Measurements from ENCODE around the gene SULT4A1. TPM values are rescaled to one million over a fixed set of nuclear protein-coding genes. Genes with fewer than 3 reads are reported as not detected.

SULT4A1 gene
- total and polyA plus RNA-seq, 2 experiments from 2014 or later, result 4.7 to 5.2 TPM

DNA sequence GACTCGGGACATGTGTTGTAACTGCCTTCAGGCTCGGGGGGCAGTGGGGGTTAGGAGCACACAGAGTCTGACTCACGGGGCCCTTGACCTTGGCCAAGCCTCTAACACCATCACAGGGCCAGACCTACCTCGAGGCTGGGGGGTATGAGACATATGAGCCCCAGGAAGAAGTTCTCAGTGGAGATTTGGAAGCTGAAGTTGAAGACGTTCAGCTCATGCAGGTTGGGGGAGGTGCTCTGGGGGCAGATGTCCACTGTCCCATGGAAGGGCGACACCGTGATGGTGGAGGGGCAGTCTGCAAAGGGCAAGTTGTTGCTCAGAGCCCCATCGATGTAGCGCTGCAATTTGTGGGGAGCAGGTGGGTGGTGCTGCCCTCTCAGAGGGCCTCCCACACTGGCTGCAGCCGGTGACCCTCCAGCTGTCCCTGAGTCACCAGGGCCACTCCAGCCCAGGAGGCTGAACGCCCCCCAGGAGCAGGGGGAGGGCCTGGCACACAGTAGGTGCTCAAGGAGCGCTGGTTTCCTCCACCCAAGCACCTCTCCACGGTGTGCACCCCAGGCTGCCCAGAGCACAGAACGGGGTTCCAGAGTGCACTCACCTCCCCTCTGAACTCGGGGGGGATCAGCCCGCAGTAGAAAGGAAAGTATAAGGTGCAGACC lies 27.0 kb upstream of the SULT4A1 start (continued):
- TF ChIP-seq NANOG (IDR thresholded peaks at IDR 0.05; ENCODE audit: borderline replicate concordance), result no peak
- TF ChIP-seq JUNB (IDR thresholded peaks at IDR 0.05; ENCODE audit: unreplicated experiment), result no peak
- TF ChIP-seq, protein P1, sequence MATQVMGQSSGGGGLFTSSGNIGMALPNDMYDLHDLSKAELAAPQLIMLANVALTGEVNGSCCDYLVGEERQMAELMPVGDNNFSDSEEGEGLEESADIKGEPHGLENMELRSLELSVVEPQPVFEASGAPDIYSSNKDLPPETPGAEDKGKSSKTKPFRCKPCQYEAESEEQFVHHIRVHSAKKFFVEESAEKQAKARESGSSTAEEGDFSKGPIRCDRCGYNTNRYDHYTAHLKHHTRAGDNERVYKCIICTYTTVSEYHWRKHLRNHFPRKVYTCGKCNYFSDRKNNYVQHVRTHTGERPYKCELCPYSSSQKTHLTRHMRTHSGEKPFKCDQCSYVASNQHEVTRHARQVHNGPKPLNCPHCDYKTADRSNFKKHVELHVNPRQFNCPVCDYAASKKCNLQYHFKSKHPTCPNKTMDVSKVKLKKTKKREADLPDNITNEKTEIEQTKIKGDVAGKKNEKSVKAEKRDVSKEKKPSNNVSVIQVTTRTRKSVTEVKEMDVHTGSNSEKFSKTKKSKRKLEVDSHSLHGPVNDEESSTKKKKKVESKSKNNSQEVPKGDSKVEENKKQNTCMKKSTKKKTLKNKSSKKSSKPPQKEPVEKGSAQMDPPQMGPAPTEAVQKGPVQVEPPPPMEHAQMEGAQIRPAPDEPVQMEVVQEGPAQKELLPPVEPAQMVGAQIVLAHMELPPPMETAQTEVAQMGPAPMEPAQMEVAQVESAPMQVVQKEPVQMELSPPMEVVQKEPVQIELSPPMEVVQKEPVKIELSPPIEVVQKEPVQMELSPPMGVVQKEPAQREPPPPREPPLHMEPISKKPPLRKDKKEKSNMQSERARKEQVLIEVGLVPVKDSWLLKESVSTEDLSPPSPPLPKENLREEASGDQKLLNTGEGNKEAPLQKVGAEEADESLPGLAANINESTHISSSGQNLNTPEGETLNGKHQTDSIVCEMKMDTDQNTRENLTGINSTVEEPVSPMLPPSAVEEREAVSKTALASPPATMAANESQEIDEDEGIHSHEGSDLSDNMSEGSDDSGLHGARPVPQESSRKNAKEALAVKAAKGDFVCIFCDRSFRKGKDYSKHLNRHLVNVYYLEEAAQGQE (IDR thresholded peaks at IDR 0.05; ENCODE audit: unreplicated experiment), result no peak
- TF ChIP-seq CREB1 (CRISPR knock-in tag; IDR thresholded peaks at IDR 0.05; ENCODE audit: low read depth), result no peak
- no peak for TF ChIP-seq EZH2 (IDR thresholded peaks at IDR 0.05; ENCODE audit: low read depth, unreplicated experiment)
- TF ChIP-seq ZNF331 (CRISPR knock-in tag; IDR thresholded peaks at IDR 0.05; ENCODE audit: low read depth), result no peak
- no peak for TF ChIP-seq POLR2AphosphoS5 (IDR thresholded peaks at IDR 0.05; ENCODE audit: low read depth)

DNA sequence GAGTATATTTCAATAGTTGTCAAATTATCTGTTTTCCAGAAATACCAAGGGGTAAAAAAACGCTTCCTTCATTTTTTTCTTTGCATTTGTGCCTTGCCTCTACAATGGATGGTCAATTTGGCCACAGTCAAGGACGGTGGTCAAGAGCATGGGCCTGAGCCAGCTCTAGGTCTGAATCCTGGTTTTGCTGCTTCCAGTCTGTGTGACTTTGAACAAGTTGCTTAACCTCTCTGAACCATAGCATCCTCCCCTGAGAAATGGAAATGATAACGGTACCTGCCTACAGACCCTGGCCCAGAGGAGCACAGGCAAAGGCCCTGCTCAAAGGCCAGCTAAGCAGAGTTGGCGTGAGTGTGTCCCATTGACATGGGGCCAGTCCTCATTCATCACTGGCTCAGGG lies 26.4 kb upstream of the SULT4A1 start:
- no peak for DNase-seq (ENCODE audit: low spot score)
- Histone ChIP-seq H3F3A (replicated peaks; ENCODE audit: low read depth) (no peaks in the 10 kb centered on the region; the same call in 1 of the 2 replicates), H3K36me3 (ENCODE audit: insufficient read depth) (no peaks in the 10 kb centered on the region; the same call in 1 of the 2 replicates), H3K4me3 (no peak overlapping the region), H3K27me3 (ENCODE audit: insufficient read depth) (peaks cover 6% of the 10 kb centered on the region), H3K4me2 (no peak overlapping the region), H3K4me1 (ENCODE audit: insufficient read depth) (no peaks in the 10 kb centered on the region), H2AFZ (no peak overlapping the region), H4K20me1 (replicated peaks; ENCODE audit: insufficient read depth) (peaks cover 3% of the 10 kb centered on the region; the same call in 1 of the 2 replicates), H3K27ac (ENCODE audit: low read depth) (no peak overlapping the region), H3K79me2 (replicated peaks; ENCODE audit: insufficient read depth) (no peaks in the 10 kb centered on the region), H3K9me2 (ENCODE audit: insufficient read depth) (no peaks in the 10 kb centered on the region)
- H3K9me3 Mint-ChIP-seq, result no peaks in the 10 kb centered on the region
- peaks cover 16% of the 10 kb centered on the region for H3K36me3 Mint-ChIP-seq (ENCODE audit: low read depth)
- no peak overlapping the region for H3K4me3 Mint-ChIP-seq
- ATAC-seq, result no peak
- H3K27me3 Mint-ChIP-seq (ENCODE audit: insufficient read depth, low read depth, poor library complexity), result peaks cover 13% of the 10 kb centered on the region
- H3K27ac Mint-ChIP-seq, result no peak overlapping the region
- H3K4me1 Mint-ChIP-seq, result peaks cover 6% of the 10 kb centered on the region; the same call in 1 of the 3 replicates
- TF ChIP-seq ZNF114 (CRISPR knock-in tag; IDR thresholded peaks at IDR 0.05), result no peak
- TF ChIP-seq, protein P2, sequence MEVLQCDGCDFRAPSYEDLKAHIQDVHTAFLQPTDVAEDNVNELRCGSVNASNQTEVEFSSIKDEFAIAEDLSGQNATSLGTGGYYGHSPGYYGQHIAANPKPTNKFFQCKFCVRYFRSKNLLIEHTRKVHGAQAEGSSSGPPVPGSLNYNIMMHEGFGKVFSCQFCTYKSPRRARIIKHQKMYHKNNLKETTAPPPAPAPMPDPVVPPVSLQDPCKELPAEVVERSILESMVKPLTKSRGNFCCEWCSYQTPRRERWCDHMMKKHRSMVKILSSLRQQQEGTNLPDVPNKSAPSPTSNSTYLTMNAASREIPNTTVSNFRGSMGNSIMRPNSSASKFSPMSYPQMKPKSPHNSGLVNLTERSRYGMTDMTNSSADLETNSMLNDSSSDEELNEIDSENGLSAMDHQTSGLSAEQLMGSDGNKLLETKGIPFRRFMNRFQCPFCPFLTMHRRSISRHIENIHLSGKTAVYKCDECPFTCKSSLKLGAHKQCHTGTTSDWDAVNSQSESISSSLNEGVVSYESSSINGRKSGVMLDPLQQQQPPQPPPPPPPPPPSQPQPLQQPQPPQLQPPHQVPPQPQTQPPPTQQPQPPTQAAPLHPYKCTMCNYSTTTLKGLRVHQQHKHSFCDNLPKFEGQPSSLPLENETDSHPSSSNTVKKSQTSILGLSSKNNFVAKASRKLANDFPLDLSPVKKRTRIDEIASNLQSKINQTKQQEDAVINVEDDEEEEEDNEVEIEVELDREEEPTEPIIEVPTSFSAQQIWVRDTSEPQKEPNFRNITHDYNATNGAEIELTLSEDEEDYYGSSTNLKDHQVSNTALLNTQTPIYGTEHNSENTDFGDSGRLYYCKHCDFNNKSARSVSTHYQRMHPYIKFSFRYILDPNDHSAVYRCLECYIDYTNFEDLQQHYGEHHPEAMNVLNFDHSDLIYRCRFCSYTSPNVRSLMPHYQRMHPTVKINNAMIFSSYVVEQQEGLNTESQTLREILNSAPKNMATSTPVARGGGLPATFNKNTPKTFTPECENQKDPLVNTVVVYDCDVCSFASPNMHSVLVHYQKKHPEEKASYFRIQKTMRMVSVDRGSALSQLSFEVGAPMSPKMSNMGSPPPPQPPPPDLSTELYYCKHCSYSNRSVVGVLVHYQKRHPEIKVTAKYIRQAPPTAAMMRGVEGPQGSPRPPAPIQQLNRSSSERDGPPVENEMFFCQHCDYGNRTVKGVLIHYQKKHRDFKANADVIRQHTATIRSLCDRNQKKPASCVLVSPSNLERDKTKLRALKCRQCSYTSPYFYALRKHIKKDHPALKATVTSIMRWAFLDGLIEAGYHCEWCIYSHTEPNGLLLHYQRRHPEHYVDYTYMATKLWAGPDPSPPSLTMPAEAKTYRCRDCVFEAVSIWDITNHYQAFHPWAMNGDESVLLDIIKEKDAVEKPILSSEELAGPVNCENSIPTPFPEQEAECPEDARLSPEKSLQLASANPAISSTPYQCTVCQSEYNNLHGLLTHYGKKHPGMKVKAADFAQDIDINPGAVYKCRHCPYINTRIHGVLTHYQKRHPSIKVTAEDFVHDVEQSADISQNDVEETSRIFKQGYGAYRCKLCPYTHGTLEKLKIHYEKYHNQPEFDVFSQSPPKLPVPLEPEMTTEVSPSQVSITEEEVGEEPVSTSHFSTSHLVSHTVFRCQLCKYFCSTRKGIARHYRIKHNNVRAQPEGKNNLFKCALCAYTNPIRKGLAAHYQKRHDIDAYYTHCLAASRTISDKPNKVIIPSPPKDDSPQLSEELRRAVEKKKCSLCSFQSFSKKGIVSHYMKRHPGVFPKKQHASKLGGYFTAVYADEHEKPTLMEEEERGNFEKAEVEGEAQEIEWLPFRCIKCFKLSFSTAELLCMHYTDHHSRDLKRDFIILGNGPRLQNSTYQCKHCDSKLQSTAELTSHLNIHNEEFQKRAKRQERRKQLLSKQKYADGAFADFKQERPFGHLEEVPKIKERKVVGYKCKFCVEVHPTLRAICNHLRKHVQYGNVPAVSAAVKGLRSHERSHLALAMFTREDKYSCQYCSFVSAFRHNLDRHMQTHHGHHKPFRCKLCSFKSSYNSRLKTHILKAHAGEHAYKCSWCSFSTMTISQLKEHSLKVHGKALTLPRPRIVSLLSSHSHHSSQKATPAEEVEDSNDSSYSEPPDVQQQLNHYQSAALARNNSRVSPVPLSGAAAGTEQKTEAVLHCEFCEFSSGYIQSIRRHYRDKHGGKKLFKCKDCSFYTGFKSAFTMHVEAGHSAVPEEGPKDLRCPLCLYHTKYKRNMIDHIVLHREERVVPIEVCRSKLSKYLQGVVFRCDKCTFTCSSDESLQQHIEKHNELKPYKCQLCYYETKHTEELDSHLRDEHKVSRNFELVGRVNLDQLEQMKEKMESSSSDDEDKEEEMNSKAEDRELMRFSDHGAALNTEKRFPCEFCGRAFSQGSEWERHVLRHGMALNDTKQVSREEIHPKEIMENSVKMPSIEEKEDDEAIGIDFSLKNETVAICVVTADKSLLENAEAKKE (CRISPR knock-in tag; IDR thresholded peaks at IDR 0.05), result no peak
- TF ChIP-seq STAT1 (IDR thresholded peaks at IDR 0.05; ENCODE audit: unreplicated experiment), result no peak
- no peak for TF ChIP-seq CREB1 (CRISPR knock-in tag; IDR thresholded peaks at IDR 0.05; ENCODE audit: low read depth)
- TF ChIP-seq, protein P3, sequence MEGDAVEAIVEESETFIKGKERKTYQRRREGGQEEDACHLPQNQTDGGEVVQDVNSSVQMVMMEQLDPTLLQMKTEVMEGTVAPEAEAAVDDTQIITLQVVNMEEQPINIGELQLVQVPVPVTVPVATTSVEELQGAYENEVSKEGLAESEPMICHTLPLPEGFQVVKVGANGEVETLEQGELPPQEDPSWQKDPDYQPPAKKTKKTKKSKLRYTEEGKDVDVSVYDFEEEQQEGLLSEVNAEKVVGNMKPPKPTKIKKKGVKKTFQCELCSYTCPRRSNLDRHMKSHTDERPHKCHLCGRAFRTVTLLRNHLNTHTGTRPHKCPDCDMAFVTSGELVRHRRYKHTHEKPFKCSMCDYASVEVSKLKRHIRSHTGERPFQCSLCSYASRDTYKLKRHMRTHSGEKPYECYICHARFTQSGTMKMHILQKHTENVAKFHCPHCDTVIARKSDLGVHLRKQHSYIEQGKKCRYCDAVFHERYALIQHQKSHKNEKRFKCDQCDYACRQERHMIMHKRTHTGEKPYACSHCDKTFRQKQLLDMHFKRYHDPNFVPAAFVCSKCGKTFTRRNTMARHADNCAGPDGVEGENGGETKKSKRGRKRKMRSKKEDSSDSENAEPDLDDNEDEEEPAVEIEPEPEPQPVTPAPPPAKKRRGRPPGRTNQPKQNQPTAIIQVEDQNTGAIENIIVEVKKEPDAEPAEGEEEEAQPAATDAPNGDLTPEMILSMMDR (conservative IDR thresholded peaks at IDR 0.05; ENCODE audit: low read depth in 2 of 2), result no peak
- TF ChIP-seq EZH2phosphoT487 (IDR thresholded peaks at IDR 0.05; ENCODE audit: unreplicated experiment), result no peak
- TF ChIP-seq, protein P4, sequence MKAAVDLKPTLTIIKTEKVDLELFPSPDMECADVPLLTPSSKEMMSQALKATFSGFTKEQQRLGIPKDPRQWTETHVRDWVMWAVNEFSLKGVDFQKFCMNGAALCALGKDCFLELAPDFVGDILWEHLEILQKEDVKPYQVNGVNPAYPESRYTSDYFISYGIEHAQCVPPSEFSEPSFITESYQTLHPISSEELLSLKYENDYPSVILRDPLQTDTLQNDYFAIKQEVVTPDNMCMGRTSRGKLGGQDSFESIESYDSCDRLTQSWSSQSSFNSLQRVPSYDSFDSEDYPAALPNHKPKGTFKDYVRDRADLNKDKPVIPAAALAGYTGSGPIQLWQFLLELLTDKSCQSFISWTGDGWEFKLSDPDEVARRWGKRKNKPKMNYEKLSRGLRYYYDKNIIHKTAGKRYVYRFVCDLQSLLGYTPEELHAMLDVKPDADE (IDR thresholded peaks at IDR 0.05), result no peak

All from GM23338 (cell line).